Mesothelial cell of epicardium (in vitro differentiated cells): Measurements from ENCODE around the gene ARHGAP29. TPM values are rescaled to one million over a fixed set of nuclear protein-coding genes. Genes with fewer than 3 reads are reported as not detected.

Experiments used
- DNase-seq, 2 experiments: peaks; one replicate each; pipeline ENCODE4 v3.0.0; 2021; ENCODE audit warnings: low spot score in 2 of 2; ENCODE audit not compliant: unreplicated experiment in 2 of 2
- H3K27ac Mint-ChIP-seq: 2 replicates; pipeline ENCODE4 v1.8.0; 2021; ENCODE audit warnings: mixed read lengths
- H3K27me3 Mint-ChIP-seq: 2 replicates; pipeline ENCODE4 v1.8.0; 2021; ENCODE audit warnings: low read depth, mixed read lengths
- H3K36me3 Mint-ChIP-seq: 2 replicates; pipeline ENCODE4 v1.8.0; 2021; ENCODE audit warnings: mixed read lengths
- H3K4me1 Mint-ChIP-seq: 2 replicates; pipeline ENCODE4 v1.8.0; 2021; ENCODE audit warnings: mixed read lengths
- H3K4me3 Mint-ChIP-seq: 2 replicates; pipeline ENCODE4 v1.8.0; 2021; ENCODE audit warnings: mild to moderate bottlenecking, moderate library complexity, mixed read lengths
- H3K9me3 Mint-ChIP-seq: 2 replicates; pipeline ENCODE4 v1.8.0; 2021; ENCODE audit warnings: mixed read lengths
- CTCF ChIP-seq: fragments of 200-600 bp; sonication (generic); IDR thresholded peaks from one replicate; pipeline ENCODE4 v1.5.0; 2021; ENCODE audit warnings: antibody characterized with exemption; ENCODE audit not compliant: unreplicated experiment
- total RNA-seq: library from RNA; stranded (reverse); gene quantifications from 3 replicates; pipeline ENCODE4 v1.2.1, GENCODE V29; 2021

ARHGAP29 gene
- total RNA-seq, 1 donor from 2014 or later, result 115 TPM

- no peak overlapping the region for H3K4me3 Mint-ChIP-seq
- TF ChIP-seq CTCF, result no peak
- H3K36me3 Mint-ChIP-seq, result peaks cover 54% of the 10 kb centered on the region
- H3K4me1 Mint-ChIP-seq, result peaks cover 22% of the 10 kb centered on the region
- no peak for DNase-seq
- H3K27me3 Mint-ChIP-seq, result no peaks in the 10 kb centered on the region
- no peaks in the 10 kb centered on the region for H3K9me3 Mint-ChIP-seq
- H3K27ac Mint-ChIP-seq, result peak overlapping the region; percentile 4
Measured at GRCh38 chr1:94191216-94191615, 46.2 kb downstream of the ARHGAP29 start.

- no peak overlapping the region for H3K27ac Mint-ChIP-seq
- no peak for DNase-seq
- no peak overlapping the region for H3K4me3 Mint-ChIP-seq
- peaks cover 42% of the 10 kb centered on the region for H3K36me3 Mint-ChIP-seq
- peaks cover 22% of the 10 kb centered on the region for H3K4me1 Mint-ChIP-seq
- H3K27me3 Mint-ChIP-seq, result no peaks in the 10 kb centered on the region
- TF ChIP-seq CTCF, result no peak
- H3K9me3 Mint-ChIP-seq, result no peaks in the 10 kb centered on the region
Measured at GRCh38 chr1:94186946-94187345, 50.4 kb downstream of the ARHGAP29 start.

GRCh38 chr1:94183197-94183815 lies 54.1 kb downstream of the ARHGAP29 start:
- peaks cover 24% of the 10 kb centered on the region for H3K4me1 Mint-ChIP-seq
- DNase-seq, result no peak
- no peak for TF ChIP-seq CTCF
- peaks cover 55% of the 10 kb centered on the region for H3K36me3 Mint-ChIP-seq
- H3K9me3 Mint-ChIP-seq, result no peaks in the 10 kb centered on the region
- H3K4me3 Mint-ChIP-seq, result no peak overlapping the region
- H3K27me3 Mint-ChIP-seq, result no peaks in the 10 kb centered on the region
- peak overlapping the region; percentile 80 for H3K27ac Mint-ChIP-seq

GRCh38 chr1:94182191-94182590 lies 55.2 kb downstream of the ARHGAP29 start:
- no peak for TF ChIP-seq CTCF
- H3K4me1 Mint-ChIP-seq, result peaks cover 24% of the 10 kb centered on the region
- H3K36me3 Mint-ChIP-seq, result peaks cover 60% of the 10 kb centered on the region
- H3K9me3 Mint-ChIP-seq, result no peaks in the 10 kb centered on the region
- H3K27me3 Mint-ChIP-seq, result no peaks in the 10 kb centered on the region
- no peak for DNase-seq
- H3K27ac Mint-ChIP-seq, result peak overlapping the region; percentile 22
- H3K4me3 Mint-ChIP-seq, result no peak overlapping the region

GRCh38 chr1:94180650-94181049 lies 56.7 kb downstream of the ARHGAP29 start:
- peaks cover 24% of the 10 kb centered on the region for H3K4me1 Mint-ChIP-seq
- H3K9me3 Mint-ChIP-seq, result no peaks in the 10 kb centered on the region
- peak overlapping the region; percentile 62 for H3K27ac Mint-ChIP-seq
- peaks cover 67% of the 10 kb centered on the region for H3K36me3 Mint-ChIP-seq
- no peak overlapping the region for H3K4me3 Mint-ChIP-seq
- no peak for DNase-seq
- no peak for TF ChIP-seq CTCF
- no peaks in the 10 kb centered on the region for H3K27me3 Mint-ChIP-seq

- H3K4me3 Mint-ChIP-seq, result no peak overlapping the region
- peak overlapping the region; percentile 7 for H3K27ac Mint-ChIP-seq
- H3K9me3 Mint-ChIP-seq, result no peaks in the 10 kb centered on the region
- peaks cover 23% of the 10 kb centered on the region for H3K4me1 Mint-ChIP-seq
- H3K27me3 Mint-ChIP-seq, result no peaks in the 10 kb centered on the region
- H3K36me3 Mint-ChIP-seq, result peaks cover 77% of the 10 kb centered on the region
- DNase-seq, result no peak
- TF ChIP-seq CTCF, result no peak
Measured at GRCh38 chr1:94178901-94179300, 58.5 kb downstream of the ARHGAP29 start.
